ENCODE results near the gene FRMPD4.

Gene FRMPD4

GRCh38 chrX:12741416-12741815 lies 603.1 kb downstream of the FRMPD4 start:
- H3K36me3 ChIP-seq (ENCODE audit: insufficient read depth, low read length): no peaks in the 10 kb centered on the region
- H3K4me3 ChIP-seq (ENCODE audit: low read depth, low read length, poor library complexity, severe bottlenecking): no peak overlapping the region
- no peaks in the 10 kb centered on the region for H3K27me3 ChIP-seq (ENCODE audit: insufficient read depth, low read length)
- TF ChIP-seq EZH2 (IDR thresholded peaks at IDR 0.05; ENCODE audit: borderline replicate concordance, low read length): no peak
- TF ChIP-seq CTCF (IDR thresholded peaks at IDR 0.05; ENCODE audit: low read length): no peak
- no peaks in the 10 kb centered on the region for H3K4me1 ChIP-seq (ENCODE audit: insufficient read depth, low read length, severe bottlenecking)
- H3K9me2 ChIP-seq (ENCODE audit: low read depth, low read length): no peaks in the 10 kb centered on the region
- H3K27ac ChIP-seq (ENCODE audit: low read depth, low read length, poor library complexity, severe bottlenecking): no peak overlapping the region
- no peak overlapping the region for H2AFZ ChIP-seq (ENCODE audit: low read length)
- H3F3A ChIP-seq (ENCODE audit: insufficient read depth, low read length): no peaks in the 10 kb centered on the region
- H3K4me2 ChIP-seq (ENCODE audit: low read length): no peak overlapping the region
- H3K9me3 ChIP-seq (ENCODE audit: low read length): no peaks in the 10 kb centered on the region
- no peaks in the 10 kb centered on the region for H4K20me1 ChIP-seq (ENCODE audit: insufficient read depth, low read length)
- no peaks in the 10 kb centered on the region for H3K79me2 ChIP-seq (ENCODE audit: insufficient read depth, low read length)
- no peak overlapping the region for H3K9ac ChIP-seq (ENCODE audit: low read length)

- Histone ChIP-seq H3F3A (ENCODE audit: insufficient read depth, low read length) (no peaks in the 10 kb centered on the region), H3K4me2 (ENCODE audit: low read length) (no peak overlapping the region), H2AFZ (ENCODE audit: low read length) (no peak overlapping the region), H4K20me1 (ENCODE audit: insufficient read depth, low read length) (no peaks in the 10 kb centered on the region), H3K9ac (ENCODE audit: low read length) (no peak overlapping the region), H3K9me2 (ENCODE audit: low read depth, low read length) (no peaks in the 10 kb centered on the region), H3K36me3 (ENCODE audit: insufficient read depth, low read length) (no peaks in the 10 kb centered on the region), H3K4me1 (ENCODE audit: insufficient read depth, low read length, severe bottlenecking) (no peaks in the 10 kb centered on the region), H3K4me3 (ENCODE audit: low read depth, low read length, poor library complexity, severe bottlenecking) (no peak overlapping the region), H3K27me3 (ENCODE audit: insufficient read depth, low read length) (no peaks in the 10 kb centered on the region), H3K27ac (ENCODE audit: low read depth, low read length, poor library complexity, severe bottlenecking) (no peak overlapping the region), H3K9me3 (ENCODE audit: low read length) (no peaks in the 10 kb centered on the region), H3K79me2 (ENCODE audit: insufficient read depth, low read length) (no peaks in the 10 kb centered on the region)
- TF ChIP-seq EZH2 (IDR thresholded peaks at IDR 0.05; ENCODE audit: borderline replicate concordance, low read length): no peak
- no peak for TF ChIP-seq CTCF (IDR thresholded peaks at IDR 0.05; ENCODE audit: low read length)
Measured at GRCh38 chrX:12747433-12747832, 609.2 kb downstream of the FRMPD4 start.

- Histone ChIP-seq H3K9ac (ENCODE audit: low read length) (no peak overlapping the region), H3K4me2 (ENCODE audit: low read length) (no peak overlapping the region), H2AFZ (ENCODE audit: low read length) (no peak overlapping the region), H3K27me3 (ENCODE audit: insufficient read depth, low read length) (no peaks in the 10 kb centered on the region), H3K36me3 (ENCODE audit: insufficient read depth, low read length) (no peaks in the 10 kb centered on the region), H4K20me1 (ENCODE audit: insufficient read depth, low read length) (no peaks in the 10 kb centered on the region), H3K9me3 (ENCODE audit: low read length) (no peaks in the 10 kb centered on the region), H3F3A (ENCODE audit: insufficient read depth, low read length) (no peaks in the 10 kb centered on the region), H3K27ac (ENCODE audit: low read depth, low read length, poor library complexity, severe bottlenecking) (no peak overlapping the region), H3K4me3 (ENCODE audit: low read depth, low read length, poor library complexity, severe bottlenecking) (no peak overlapping the region), H3K4me1 (ENCODE audit: insufficient read depth, low read length, severe bottlenecking) (no peaks in the 10 kb centered on the region), H3K9me2 (ENCODE audit: low read depth, low read length) (no peaks in the 10 kb centered on the region), H3K79me2 (ENCODE audit: insufficient read depth, low read length) (no peaks in the 10 kb centered on the region)
- TF ChIP-seq EZH2 (IDR thresholded peaks at IDR 0.05; ENCODE audit: borderline replicate concordance, low read length) (no peak), CTCF (IDR thresholded peaks at IDR 0.05; ENCODE audit: low read length) (no peak)
Measured at GRCh38 chrX:12751887-12752286, 613.6 kb downstream of the FRMPD4 start.
